GM18520 (cell line): ENCODE measurements around the gene NLN.
"Not testable (repeated sequence)": the region's sequence is repeated elsewhere in the genome, so short reads cannot be mapped to it uniquely, and the experiment has no call there.

ENCODE experiments used
- ATAC-seq: cut with Tn5 transposase; IDR thresholded peaks from one replicate; pipeline ENCODE4 v1.9.1; 2021; ENCODE audit not compliant: unreplicated experiment

NLN gene

DNA sequence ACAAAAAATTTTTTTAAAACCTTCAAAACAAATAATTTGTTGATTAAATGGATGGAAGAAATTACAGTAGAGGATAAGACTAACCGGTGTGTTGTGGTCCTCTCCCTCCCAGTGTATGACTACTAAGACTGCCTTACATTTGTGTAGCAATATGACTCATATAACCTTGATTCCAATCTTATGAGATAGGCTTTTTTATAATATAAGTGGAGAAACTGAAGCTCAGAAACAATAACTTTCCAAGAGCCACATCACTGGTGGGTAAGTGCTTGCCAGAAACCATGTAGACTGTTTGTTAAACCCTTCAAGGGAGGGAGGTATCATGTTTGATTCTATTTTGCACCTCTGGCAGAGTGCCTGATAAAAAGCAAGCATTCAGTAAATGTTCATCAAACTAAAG is 47.5 kb downstream of the NLN start:
- no peak for ATAC-seq

- no peak for ATAC-seq
These were observed 49.3 kb downstream of the NLN start for GRCh38 chr5:65771266-65771665.

DNA sequence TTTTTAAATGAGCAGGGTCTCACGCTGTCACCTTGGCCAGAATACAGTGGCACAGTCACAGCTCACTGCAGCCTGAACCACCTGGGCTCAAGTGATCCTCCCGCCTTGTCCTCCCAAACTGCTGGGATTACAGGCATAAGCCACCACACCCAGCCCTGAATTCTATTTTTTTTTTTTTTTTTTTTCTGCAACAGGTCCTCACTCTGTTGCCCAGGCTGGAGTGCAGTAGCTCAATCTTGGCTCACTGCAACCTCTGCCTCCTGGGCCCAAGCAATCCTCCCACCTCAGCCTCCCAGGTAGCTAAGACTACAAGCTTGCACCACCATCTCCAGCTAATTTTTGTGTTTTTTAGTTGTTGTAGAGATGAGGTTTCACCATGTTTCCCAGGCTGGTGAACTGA is 51.0 kb downstream of the NLN start:
- not testable (repeated sequence) for ATAC-seq

DNA sequence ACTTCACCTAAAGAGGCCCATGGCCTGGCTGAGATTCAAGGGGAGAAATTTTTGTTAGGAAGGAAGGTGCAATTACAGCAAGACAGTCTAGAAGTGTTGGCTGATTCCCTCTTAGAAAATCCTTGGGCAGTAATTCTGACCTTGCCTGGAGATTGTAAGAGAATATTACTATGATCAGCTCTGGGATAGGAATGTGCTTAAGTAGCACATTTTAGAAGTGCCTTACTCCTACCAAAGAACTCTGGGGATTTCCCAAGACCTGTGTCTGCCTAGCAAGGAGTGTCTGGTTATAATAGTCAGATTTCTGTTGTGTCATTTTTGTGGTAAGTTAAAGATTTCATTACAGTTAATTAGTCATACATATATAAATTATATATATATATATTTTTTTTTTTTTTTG is 52.3 kb downstream of the NLN start:
- ATAC-seq: no peak

- ATAC-seq: no peak
These were observed 53.5 kb downstream of the NLN start for GRCh38 chr5:65775476-65775875.

DNA sequence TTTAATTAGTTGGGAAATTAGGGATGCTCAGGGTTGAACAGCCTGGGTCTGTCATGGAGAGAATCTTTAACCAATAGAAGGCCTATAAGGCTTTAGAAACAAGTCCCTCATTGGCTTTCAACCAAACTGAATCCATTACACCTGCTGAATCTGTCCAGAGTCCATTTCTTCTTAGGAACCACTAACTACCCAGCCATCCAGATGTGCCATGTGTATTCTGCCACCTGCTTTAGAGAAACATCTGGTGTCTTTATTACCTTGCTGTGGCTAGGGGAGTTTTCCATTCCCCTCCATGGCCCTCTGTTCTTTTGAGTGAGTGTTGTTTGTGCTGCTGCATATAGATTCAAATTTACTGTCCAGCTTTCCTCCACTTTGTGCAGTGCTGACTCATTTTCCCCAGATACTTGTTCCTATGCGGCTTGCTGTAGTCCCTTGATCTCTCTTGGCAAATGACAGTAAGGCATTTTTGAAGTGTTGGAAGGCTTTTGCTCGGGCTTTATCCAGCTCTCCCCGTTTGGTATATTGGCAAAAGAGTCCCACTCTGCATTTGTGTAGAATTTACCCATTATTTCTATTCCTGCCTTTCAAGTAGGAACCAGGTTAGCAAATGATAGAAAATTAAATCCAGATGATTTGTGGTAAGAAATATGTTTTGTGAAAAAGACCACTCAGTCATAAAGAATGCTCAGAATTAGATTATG is 54.6 kb downstream of the NLN start:
- ATAC-seq: no peak

GRCh38 chr5:65778126-65778525 is 56.1 kb downstream of the NLN start:
- no peak for ATAC-seq

DNA sequence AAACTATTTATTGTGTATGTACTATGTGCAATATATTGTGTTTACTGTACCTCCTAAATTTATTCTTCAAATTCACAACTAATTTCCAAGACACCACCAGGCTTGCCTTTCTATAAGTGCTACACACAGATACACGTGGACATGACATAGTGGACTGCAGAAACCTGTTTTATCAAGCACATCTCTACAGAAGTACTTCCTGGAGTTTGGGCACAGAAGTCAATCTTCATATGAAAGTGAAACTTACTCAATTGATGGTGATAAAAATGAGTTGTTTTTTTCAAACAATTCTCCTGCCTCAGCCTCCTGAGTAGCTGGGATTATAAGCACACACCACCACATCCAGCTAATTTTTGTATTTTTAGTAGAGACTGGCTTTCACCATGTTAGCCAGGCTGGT is 57.6 kb downstream of the NLN start:
- ATAC-seq: no peak

GRCh38 chr5:65788296-65788695 is 66.3 kb downstream of the NLN start:
- not testable (repeated sequence) for ATAC-seq

DNA sequence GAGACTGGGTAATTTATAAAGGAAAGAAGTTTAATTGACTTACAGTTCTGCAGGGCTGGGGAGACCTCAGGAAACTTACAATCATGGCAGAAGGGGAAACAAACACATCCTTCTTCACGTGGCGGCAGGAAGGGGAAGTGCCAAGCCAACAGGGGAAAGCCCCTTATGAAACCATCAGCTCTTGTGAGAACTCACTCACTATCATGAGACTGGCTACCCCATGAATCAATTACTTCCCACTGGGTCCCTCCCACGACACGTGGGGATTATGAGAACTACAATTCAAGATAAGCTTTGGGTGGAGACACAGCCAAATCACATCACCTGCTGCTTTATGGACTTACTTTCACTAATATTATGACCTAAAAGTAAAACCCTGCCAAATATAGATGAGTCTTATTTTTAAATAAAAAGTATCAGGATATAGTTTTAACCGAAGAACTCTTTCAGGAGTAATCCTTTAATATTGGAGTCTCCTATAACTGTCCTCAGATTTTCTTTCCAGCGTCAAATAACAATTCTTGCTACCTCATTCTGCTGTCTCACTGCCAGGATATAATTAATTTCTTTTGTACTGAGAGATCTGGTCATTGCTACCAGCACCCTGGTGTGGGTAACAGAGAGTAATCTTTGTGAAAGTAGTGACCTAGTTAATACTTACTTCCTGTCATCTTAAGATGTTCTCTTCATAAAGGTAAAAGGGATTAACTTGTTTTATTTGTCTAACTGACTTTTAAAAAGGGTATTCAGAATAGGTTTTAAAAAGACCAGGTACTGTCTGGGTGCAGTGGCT is 68.6 kb downstream of the NLN start:
- no peak for ATAC-seq

DNA sequence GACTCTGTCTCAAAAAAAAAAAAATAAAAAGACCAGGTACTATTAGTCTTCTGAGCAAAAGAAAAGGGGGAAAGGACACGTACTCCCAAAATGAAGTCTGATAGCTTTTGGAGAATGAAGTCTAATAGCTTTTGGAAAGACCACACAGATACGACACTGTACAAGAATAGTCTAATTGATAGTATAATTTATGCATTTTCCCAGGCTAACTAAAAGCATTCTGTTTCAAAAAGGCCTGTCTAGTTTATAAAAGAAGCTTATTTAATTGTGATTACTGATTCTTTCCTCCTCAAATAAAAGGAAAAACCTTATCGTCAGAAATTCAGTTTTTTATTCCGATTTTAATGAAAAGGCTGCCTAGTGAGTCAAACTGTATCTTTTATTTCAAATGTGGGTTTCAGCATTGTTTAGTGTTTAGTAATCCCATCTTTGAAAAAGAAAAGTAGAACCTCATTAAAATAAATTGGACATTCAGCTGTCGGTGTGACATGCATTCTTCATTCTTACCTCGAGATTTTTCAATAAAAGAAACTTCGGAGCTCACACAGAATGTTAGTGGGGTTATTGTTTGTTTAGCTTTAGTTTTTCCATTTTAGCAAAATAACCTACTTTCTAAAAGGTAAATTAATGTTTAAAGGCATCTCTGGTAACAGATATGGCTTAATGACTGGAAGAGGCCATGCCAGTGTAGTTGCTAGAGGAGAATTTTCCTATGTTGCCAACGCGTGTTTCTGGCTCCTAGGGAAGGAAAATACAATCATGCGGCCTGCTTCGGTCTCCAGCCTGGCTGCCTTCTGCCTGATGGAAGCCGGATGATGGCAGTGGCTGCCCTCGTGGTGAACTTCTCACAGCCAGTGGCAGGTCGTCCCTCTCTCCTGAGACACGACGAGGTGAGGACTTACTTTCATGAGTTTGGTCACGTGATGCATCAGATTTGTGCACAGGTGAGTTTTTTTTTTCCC is 70.0 kb downstream of the NLN start:
- no peak for ATAC-seq

DNA sequence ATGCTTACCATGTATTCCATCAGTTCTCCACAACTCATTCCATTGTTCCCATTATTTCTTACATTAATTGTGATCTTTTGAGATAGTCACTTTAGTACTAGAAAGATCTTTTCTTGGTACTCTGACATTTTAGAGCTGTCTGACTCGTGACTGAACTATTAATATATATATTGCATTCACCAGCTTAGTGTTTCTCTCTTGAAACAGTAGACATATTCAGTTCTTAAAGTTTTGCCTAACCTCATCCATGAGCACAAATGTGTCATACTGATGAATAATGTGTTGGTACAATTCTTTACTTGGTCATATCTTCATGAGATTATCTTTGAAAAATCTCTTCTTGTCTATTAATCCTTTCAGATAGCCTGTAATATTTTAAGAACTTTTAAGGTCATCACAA is 74.3 kb downstream of the NLN start:
- no peak for ATAC-seq

DNA sequence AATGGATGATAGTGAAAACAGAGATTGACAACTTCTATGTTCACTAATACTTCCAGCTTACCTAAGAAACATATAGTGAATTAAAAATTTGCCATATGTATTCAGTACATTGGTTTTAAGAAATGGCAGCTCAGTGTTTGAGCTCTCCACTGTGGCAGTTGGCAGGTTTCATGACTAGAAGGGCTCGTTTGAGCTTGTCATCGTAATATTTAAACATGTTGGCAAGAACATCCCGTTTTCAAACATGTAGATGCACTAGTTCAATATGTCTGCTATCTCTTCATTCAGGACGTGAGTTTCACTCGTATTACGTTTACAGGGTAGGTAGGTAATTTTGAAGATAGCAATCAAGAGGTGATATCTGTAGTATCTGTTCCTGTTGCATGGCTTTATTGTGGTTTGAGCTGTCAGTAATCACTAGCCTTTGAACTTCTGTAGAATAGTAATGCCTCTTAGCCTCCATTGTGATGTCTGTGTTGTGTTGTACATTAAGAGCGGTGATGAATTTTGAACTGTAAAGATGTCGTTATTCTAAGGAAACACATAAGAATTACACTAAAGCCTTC is 74.8 kb downstream of the NLN start:
- no peak for ATAC-seq

GRCh38 chr5:65797481-65797880 is 75.5 kb downstream of the NLN start:
- ATAC-seq: no peak

DNA sequence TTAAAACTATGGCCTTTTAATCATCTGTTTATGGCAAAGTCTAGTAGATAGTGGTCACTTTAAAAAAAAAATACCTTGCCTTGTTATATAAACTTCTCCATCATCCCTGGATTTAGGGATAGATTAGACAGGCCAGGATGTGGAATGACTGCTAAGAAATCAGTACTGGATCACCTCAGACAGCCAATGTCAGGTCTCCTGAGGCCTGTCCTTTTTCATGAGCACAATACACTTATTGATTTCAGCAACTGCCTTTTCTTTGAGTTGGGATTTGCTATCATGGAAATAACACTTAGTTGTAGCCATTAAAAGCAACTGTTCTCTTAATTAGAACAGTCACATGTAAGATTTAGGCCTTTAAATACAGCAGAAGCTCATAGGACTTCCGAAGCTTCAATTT is 77.9 kb downstream of the NLN start:
- no peak for ATAC-seq

- no peak for ATAC-seq
These were observed 78.8 kb downstream of the NLN start for GRCh38 chr5:65800775-65801174.

DNA sequence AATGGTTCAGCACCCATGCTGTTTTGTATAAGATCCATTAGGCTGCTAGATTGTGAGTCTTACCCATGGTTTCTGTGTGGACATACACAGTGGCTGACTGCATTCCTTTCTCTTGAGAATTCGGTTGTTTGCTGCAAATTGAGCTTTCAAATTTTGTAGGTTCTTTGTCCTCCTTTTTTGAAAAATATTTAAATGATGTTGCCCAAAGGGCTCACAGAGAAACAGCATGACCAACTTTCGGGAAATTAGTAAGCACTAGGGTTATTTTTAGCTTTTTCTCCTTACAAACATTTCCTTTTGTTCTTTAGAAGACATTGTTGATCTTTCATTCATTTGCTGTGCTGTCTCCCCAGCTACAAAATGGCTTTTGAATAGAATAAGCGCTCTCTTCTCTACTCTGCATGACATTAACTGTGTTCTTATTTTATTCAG is 79.4 kb downstream of the NLN start:
- ATAC-seq: no peak

- no peak for ATAC-seq
These were observed 80.1 kb downstream of the NLN start for GRCh38 chr5:65802080-65802479.

DNA sequence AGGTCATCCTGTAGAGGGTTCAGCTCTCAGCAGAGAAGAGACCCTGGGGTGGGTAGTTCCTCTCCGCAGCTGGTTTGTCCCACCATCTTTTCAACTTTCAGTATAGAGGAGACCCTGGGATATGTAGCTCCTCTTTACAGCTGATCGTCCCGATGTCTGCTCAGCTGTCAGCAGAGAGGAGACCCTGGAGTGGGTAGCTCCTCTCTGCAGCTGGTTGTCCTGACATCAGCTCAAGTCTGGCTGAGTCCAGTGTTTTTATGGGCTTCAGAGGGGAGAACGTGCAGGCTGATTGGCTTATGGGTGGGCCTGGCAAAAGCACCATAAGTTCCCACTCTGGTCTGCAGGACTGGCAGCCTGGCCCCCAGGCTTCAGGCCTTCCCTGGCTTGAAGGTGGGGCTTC is 80.8 kb downstream of the NLN start:
- no peak for ATAC-seq

DNA sequence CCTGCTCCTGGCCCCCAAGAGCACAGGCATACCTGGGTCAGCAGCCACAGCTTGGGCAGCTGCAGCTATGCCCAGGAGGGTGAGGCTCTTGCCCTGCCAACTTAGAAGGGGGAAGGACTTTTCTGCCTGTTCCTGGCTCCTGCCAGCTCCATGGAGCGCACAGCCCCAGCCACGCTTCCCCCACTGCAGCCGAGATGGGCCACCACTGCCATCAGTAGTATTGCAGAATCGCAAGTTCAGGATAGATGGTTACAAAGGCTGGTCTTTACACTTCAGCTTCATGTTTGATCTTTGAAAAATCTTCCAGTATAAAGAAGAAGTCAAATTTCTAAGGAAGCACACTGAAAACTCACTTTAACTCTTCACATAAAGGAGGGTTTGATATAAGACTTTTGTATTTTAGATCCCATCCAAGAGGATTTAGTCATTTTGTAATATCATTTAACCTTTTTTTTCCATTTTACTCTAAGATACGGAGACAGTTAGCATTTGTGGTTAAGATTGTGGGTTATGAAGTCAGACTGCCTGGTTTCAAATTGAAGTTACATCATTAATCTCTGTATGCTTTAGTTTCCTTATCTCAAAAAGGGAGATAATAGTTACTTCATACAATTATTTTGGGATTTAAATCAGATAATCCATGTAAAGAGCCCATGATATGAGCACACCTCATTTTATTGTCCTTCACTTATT is 81.8 kb downstream of the NLN start:
- ATAC-seq: no peak

GRCh38 chr5:65805089-65805488 is 83.1 kb downstream of the NLN start:
- ATAC-seq: no peak
